Limb (tissue), 2 donors: ENCODE measurements around the gene TDRD5.

Source experiments
- DNase-seq, 2 donors: peaks; one replicate each; pipeline ENCODE4 v3.0.0-alpha.2; 2016; ENCODE audit errors: extremely low spot score in 2 of 2

TDRD5 gene, protein sequence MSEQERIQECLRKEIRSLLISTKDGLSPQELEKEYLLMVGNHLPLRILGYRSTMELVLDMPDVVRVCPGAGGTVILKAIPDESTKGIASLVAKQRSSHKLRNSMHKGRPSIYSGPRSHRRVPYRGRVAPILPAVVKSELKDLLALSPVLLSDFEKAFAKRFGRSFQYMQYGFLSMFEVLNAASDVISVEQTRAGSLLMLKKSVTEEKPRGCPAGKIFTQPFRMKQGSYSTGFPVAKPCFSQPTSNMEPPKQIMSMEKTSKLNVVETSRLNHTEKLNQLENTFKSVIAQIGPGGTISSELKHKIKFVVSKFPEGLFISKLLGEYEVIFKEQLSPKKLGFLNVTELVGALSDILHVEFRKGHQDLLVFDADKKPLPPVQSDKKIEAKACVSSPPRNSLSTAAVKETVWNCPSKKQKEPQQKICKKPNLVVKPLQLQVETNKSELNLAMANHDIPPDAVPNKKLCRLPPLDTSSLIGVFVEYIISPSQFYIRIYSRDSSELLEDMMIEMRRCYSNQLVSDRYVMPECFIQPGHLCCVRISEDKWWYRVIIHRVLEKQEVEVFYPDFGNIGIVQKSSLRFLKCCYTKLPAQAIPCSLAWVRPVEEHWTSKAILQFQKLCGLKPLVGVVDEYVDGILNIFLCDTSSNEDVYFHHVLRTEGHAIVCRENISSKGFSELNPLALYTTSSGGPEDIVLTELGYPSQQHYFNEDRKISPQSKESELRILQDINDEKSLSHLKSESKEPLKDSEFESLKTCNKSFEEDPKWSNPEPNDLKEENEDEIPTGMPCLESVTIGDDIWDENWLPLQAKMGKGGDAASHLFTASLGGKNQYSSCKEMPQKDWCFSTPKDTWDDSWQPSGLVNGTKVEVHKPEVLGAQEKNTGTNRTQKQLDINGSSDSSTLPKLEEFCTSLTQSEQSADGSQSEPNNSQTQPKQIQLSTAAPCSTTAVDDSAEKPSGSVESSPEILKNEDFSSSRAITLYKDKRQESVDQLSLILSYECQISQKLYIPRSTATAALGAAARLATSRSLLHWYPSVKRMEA

GRCh38 chr1:179591592-179592580, at the start of gene TDRD5:
Gene TDRD5, plus strand, starts transcription at chr1:179591832. Its CDS starts 784 bp downstream, at chr1:179592616.
- DNase-seq: peak in 1 of 2 donors; percentile 55

DNA sequence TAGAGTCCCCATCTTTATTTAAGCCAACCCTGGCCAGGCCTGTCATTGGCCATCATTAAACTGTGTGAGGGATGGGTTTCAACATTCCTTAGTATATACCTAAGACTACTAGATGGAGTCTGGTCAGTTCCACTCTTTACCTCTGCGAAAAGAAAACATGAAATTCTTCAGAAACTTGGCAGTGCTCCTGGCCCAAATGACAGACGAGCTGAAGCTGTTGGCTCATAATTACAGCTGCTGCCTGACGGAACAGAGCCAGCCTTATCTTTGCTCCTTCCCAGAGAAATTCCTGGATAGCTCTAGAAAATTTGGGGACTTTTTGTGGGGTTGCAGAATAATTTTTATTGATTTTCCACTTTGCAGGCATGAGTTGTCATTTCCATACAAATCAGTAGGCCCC, 46.3 kb upstream of the TDRD5 start:
- DNase-seq: no peak

- no peak for DNase-seq
These were observed 44.6 kb upstream of the TDRD5 start for GRCh38 chr1:179547021-179547535.

DNA sequence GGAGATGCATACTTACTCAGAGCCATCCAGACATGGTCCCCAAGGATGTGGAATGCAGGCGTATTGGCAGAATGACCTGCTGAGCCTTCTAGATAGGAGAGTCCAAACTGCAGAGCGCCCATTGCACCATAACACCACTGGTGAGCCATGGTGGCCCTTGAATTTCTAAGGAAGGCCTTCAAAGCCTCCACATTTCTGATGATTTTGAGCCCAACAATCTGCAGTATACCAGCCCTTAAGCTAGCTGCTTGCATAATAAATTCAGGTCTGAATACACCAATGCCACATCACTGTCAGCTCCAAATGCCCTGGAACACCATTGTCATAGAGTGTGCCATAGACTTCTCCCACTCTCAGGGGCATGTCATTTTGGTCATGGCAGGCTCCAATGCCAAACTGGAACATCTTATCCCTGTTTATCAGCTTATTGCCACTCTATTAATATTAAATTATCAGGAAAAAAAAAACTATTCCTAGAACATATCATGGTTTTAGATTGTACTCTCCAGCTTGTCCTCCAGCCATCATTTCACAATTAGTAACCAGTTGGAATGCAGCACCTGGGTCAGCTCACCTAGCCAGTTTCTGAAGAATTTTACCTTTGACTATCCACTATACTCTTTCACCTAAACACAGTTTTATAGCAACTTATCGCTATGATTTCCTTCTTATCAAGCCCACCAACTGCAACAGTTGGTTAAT, 42.8 kb upstream of the TDRD5 start:
- no peak for DNase-seq

DNA sequence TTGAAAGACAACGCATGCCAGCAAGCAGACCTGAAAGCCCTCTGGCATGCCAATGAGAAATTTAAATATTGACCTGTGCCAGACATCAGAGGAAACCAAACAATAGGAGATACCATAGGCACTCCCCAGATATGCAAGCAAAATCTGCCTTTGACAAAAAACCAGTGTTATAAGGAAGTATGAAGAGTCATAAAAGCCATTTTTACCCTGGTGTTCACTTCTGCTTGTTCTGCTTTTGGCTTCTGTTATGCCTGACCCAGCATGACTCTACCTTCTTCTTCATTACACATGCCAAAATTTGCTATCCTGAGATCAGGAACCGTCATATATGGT, 42.3 kb upstream of the TDRD5 start:
- no peak for DNase-seq

DNA sequence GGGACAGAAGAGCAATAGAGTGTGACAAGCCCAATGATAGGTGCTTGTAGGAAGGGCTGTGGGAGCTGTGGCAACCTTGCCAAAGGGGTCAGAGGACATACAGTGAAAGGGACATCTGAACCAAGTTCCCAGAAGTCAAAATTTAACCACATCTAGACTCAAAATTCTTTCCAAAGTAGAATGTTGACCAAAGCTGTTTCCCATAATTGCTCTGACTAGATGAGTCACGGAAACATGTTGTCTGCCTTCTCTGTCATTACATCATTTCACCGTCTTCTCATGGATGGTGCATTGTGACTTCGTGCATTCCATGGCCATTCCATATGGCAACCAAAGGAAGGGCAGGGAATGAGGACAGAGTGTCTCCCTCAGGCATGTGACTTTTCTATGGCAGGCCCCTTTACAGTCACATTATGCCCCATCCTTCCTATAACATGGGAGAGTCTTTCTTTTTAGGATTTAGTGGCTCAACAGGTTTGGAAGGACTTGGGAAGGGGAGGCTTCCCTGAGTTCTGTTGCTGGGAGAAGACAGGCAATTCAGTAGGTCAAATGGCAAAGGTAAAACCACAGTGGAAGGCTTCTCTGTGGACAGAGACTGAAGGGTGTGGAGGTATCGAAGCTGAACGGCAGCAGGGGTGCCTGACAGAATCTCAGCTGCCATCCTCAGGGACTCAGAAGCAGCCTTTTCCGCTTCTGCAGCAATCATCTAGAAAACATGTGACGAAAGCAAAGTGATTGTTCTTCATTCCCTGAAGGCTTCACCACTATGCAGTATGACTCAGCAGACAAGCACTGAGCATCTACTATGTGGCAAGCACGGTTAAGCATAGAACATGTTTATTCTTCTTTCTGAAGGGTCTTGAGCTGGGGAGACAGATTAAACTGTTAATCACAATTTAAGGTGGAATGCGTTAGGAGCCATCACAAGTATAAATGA, 40.6 kb upstream of the TDRD5 start:
- DNase-seq: no peak

- no peak for DNase-seq
These were observed 37.2 kb upstream of the TDRD5 start for GRCh38 chr1:179554427-179554826.

DNA sequence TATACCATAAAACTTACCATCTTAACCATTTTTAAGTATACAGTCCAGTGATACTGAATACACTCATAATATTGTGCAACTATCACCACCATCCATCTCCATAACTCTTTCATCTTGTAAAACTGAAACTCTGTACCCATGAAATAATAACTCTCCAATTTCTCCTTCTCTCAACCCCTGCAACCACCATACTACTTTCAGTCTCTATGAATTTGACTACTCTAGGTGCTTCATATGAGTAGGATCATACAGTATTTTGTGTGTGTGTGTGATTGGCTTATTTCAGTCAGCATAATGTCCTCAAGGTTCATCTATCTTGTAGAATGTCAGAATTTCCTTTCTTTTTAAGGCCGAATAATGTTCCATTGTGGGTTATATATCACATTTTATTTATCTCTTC, 33.6 kb upstream of the TDRD5 start:
- no peak for DNase-seq

- peak in 1 of 2 donors; percentile 38 for DNase-seq
These were observed 15.9 kb upstream of the TDRD5 start, which contains the start of gene NPHS2 for GRCh38 chr1:179575497-179576314. Gene NPHS2, minus strand, starts transcription at chr1:179575948. Its CDS starts 84 bp downstream, at chr1:179575864.

DNA sequence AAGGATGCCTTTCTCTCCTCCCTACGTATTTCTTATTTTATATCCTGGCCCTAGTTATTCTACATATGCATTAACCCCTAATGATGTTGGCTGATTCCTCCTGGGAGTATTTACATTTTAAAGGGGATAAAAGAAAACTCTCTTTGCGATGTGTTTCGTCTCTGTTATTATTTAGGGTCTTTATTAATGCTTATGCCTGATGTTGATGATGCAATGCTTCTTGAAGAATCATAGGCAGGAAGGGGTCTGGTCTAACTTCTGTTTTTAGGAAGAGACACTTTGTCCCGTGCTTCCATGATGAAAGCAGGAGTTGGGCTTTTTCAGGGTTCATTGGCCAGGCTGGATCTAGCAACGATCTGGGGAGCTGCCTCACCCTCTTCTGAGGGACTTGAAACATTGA, 15.1 kb upstream of the TDRD5 start:
- no peak for DNase-seq

- no peak for DNase-seq
These were observed 7.8 kb upstream of the TDRD5 start for GRCh38 chr1:179583771-179584320.

GRCh38 chr1:179586107-179586823, 5.4 kb upstream of the TDRD5 start:
- DNase-seq: peak; percentile 47 to 82

DNA sequence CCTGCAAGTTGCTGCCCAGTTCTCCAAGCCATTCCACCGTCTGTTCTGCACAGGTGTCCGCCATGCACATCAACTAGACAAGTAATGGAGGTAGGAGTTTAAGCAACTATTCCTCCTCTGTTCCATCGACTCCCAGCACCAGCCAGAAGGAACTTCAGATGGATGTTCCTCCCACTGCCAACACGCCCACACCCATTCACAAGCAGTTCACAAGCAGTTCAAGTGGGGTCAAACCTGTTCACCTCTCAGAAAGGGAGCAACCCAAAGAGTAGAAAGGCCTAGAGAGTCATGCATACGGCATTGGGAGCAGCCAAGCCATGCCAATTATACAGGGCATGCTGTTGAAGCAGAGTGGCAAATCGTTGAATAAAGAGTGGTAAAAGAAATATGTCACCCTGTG, 4.3 kb upstream of the TDRD5 start:
- DNase-seq: no peak

DNA sequence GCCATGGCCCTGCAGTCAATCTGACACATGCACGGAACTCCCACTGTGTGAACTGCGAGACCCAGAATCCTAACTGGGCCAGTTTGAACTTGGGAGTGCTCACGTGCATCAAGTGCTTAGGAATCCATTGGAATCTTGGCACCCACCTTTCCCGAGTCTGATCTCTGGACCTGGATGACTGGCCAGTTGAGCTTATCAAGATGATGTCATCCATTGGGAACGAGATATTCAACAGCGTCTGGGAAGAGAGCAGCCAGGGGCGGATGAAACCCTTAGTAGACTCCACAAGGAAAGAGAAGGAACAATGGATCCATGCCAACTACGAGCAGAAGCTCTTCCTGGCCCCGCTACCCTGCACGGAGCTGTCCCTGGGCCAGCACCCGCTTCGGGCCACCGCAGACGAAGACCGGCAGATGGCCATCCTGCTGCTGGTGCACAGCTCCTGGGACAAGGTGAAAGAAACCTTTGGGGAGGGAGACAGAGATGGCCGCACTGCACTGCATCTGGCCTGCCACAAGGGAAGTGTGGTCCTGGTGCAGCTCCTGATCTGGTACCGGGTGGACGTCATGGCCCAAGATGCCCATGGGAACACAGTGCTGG, 3.1 kb upstream of the TDRD5 start:
- DNase-seq: no peak

DNA sequence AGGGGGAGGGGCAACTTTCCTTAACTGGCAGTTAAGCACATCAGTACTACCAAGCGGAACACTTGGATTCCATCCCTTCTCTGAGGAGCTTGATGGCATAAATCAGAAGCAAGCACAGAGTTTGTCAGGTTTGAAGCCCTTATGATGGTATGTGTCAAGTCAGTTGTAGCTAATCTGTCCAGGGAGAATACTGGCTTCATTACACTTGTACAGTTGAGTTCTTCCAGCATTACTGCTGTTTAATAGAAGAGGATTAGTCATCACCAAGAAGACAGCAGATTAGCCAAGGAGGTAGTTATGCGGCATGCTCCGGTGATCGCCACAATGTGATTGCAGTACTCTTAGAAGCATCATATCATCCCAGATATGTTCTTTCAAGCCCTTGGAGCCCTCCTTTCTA, 2.1 kb upstream of the TDRD5 start:
- no peak for DNase-seq

DNA sequence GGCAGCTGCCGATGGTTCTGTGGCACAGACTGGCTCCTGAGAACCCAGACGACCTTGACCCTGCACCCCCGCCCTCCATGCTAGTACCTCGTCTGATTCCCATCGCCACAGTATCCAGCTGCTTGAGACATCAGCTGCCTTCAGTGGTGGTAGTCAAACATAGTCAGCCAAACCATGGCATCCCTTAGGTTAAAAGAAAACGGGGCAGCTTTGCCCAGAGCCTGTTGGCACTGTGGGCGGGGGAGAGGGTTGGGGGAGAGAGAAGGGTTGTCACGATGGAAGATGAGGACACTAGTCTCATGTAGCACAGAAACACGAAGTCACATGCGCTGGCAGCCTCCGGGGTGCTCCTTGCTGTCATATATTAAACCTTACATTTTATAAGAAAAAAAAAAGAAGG, 961 bp upstream of the TDRD5 start:
- DNase-seq: no peak

DNA sequence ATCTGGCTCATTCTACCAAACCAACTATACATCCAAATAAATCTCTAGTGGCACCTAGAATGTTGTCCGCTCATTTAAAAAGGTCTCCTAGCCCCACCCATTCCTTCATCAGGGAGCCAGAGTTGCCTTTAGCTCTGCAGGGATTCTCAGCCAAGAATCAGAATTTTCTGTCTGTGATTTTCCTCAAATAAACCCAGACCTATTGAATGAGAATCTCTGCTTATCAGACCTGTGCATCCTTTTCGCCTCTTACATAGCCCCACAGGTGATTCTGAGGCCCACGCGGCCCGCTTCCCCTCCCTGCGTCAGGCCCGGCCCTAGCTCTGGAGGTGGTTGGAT, 410 bp upstream of the TDRD5 start:
- no peak for DNase-seq
